ENCODE data around the gene AR. TPM values are rescaled to one million over a fixed set of nuclear protein-coding genes. Genes with fewer than 3 reads are reported as not detected.

Gene AR
- total and polyA plus RNA-seq, 4 donors = 2.8 to 67.4 (median 22.9) TPM

DNA sequence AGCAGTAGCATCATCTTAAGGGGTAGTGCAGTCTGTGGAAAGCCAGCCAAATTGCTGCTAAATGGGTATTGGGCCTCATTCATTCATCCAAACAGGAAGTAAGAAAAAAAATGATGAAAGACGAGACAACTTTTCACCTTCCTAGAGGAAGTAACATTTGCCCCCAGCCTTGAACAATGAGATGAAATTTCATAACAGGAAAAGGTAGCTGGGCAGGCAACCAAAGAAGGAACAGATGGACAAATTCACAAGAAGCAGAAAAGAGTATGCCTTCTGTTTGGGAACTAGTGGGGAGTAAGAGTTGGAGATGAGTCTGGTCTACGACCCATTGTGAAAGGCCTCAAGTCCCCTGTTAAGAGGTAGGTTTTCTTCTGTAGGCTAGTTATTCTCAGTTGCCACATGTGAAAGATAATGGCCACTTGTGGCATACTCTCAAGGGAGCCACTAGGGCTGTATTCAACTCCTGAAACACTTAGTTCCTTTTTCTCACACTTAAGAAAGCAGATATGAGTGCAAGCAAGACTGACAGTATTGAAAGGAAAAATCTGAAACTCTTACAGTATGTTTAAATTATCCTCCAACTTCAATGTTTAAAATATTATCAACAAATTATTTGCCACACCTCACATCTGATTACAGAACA lies 190.4 kb downstream of the AR start:
- no peak for DNase-seq (ENCODE audit: low spot score)
- no peak overlapping the region for H3K9ac ChIP-seq (ENCODE audit: low read depth in 1 of 2, low read length in 2 of 2)
- no peaks in the 10 kb centered on the region for H3K27me3 ChIP-seq (ENCODE audit: control insufficient read depth in 4 of 4, insufficient read depth in 4 of 4, low read length in 3 of 4)
- no peaks in the 10 kb centered on the region for H3K9me3 ChIP-seq (ENCODE audit: control insufficient read depth in 4 of 4, low read length in 3 of 4)
- H3K36me3 ChIP-seq (ENCODE audit: control insufficient read depth in 4 of 4, insufficient read depth in 3 of 4, low read depth in 1 of 4, low read length in 3 of 4) = no peaks in the 10 kb centered on the region
- H3K4me3 ChIP-seq (ENCODE audit: low read depth in 1 of 3, low read length in 3 of 3) = no peak overlapping the region
- H3K27ac ChIP-seq (ENCODE audit: low read depth in 1 of 2, low read length in 2 of 2) = no peak overlapping the region
- no peaks in the 10 kb centered on the region for H3K4me1 ChIP-seq (ENCODE audit: control insufficient read depth in 4 of 4, insufficient read depth in 4 of 4, low read length in 3 of 4)
- TF ChIP-seq NR2F2 (IDR thresholded peaks at IDR 0.05) = peak; percentile 26
- TF ChIP-seq ZBTB33 (IDR thresholded peaks at IDR 0.05) = no peak
- TF ChIP-seq MAX (IDR thresholded peaks at IDR 0.05) = no peak
- TF ChIP-seq RAD21 (IDR thresholded peaks at IDR 0.05) = no peak
- no peak for TF ChIP-seq HNF4G (IDR thresholded peaks at IDR 0.05)
- TF ChIP-seq, protein P1, sequence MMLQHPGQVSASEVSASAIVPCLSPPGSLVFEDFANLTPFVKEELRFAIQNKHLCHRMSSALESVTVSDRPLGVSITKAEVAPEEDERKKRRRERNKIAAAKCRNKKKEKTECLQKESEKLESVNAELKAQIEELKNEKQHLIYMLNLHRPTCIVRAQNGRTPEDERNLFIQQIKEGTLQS (IDR thresholded peaks at IDR 0.05) = no peak
- WGBS = 54% methylated on average over 2 of the region's 2 CpGs

DNA sequence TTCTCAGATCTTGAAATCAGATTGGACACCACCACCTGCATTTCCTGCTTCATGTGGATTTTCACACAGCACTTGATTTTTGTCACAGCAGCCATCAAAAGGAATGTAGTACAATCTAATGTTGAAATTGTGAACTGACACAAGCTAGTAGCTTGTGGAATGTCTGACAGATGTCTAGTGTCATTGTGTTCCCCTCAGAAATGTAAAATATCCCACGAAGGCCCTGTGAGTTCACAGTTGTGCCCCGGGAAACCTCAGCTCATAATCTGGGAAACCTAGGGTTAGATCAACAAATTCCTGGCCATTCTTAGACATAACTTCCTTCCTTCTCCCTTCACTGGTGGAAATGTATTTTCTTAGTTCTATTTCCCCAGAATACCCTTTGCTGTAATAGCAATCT lies 205.7 kb downstream of the AR start:
- 44% methylated on average over 2 of the region's 2 CpGs for WGBS
- Histone ChIP-seq H3K9ac (ENCODE audit: low read depth in 1 of 2, low read length in 2 of 2) (no peak overlapping the region), H3K4me3 (ENCODE audit: low read depth in 1 of 3, low read length in 3 of 3) (no peak overlapping the region), H3K27ac (ENCODE audit: low read depth in 1 of 2, low read length in 2 of 2) (no peak overlapping the region), H3K4me1 (ENCODE audit: control insufficient read depth in 4 of 4, insufficient read depth in 4 of 4, low read length in 3 of 4) (no peaks in the 10 kb centered on the region), H3K36me3 (ENCODE audit: control insufficient read depth in 4 of 4, insufficient read depth in 3 of 4, low read depth in 1 of 4, low read length in 3 of 4) (no peaks in the 10 kb centered on the region), H3K9me3 (ENCODE audit: control insufficient read depth in 4 of 4, low read length in 3 of 4) (peaks cover 0 to 2% (median 0%) of the 10 kb centered on the region in 4 donors), H3K27me3 (ENCODE audit: control insufficient read depth in 4 of 4, insufficient read depth in 4 of 4, low read length in 3 of 4) (no peaks in the 10 kb centered on the region)
- TF ChIP-seq, protein P2, sequence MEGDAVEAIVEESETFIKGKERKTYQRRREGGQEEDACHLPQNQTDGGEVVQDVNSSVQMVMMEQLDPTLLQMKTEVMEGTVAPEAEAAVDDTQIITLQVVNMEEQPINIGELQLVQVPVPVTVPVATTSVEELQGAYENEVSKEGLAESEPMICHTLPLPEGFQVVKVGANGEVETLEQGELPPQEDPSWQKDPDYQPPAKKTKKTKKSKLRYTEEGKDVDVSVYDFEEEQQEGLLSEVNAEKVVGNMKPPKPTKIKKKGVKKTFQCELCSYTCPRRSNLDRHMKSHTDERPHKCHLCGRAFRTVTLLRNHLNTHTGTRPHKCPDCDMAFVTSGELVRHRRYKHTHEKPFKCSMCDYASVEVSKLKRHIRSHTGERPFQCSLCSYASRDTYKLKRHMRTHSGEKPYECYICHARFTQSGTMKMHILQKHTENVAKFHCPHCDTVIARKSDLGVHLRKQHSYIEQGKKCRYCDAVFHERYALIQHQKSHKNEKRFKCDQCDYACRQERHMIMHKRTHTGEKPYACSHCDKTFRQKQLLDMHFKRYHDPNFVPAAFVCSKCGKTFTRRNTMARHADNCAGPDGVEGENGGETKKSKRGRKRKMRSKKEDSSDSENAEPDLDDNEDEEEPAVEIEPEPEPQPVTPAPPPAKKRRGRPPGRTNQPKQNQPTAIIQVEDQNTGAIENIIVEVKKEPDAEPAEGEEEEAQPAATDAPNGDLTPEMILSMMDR (IDR thresholded peaks at IDR 0.05; ENCODE audit: low read depth, low read length, missing input control) = no peak
- TF ChIP-seq RAD21 (IDR thresholded peaks at IDR 0.05) (no peak), JUND (IDR thresholded peaks at IDR 0.05) (no peak)
- no peak for DNase-seq (ENCODE audit: low spot score)

- Histone ChIP-seq H3K4me3 (ENCODE audit: low read depth in 1 of 3, low read length in 3 of 3) (no peak overlapping the region), H3K27ac (ENCODE audit: low read depth in 1 of 2, low read length in 2 of 2) (no peak overlapping the region), H3K9me3 (ENCODE audit: control insufficient read depth in 4 of 4, low read length in 3 of 4) (peaks cover 0 to 2% (median 0%) of the 10 kb centered on the region in 4 donors), H3K36me3 (ENCODE audit: control insufficient read depth in 4 of 4, insufficient read depth in 3 of 4, low read depth in 1 of 4, low read length in 3 of 4) (no peaks in the 10 kb centered on the region), H3K27me3 (ENCODE audit: control insufficient read depth in 4 of 4, insufficient read depth in 4 of 4, low read length in 3 of 4) (no peaks in the 10 kb centered on the region), H3K9ac (ENCODE audit: low read depth in 1 of 2, low read length in 2 of 2) (no peak overlapping the region), H3K4me1 (ENCODE audit: control insufficient read depth in 4 of 4, insufficient read depth in 4 of 4, low read length in 3 of 4) (no peaks in the 10 kb centered on the region)
- WGBS = 47% methylated on average over 2 of the region's 2 CpGs
- no peak for DNase-seq (ENCODE audit: low spot score)
- no peak for TF ChIP-seq GABPA (IDR thresholded peaks at IDR 0.05 in 1 of 2, conservative IDR thresholded peaks at IDR 0.05 in 1 of 2)
- no peak for TF ChIP-seq EGR1 (IDR thresholded peaks at IDR 0.05; ENCODE audit: low read depth in 2 of 2)
- TF ChIP-seq RAD21 (IDR thresholded peaks at IDR 0.05) = no peak
- no peak for TF ChIP-seq FOXA1 (IDR thresholded peaks at IDR 0.05)
- TF ChIP-seq RXRA (IDR thresholded peaks at IDR 0.05) = no peak
- no peak for TF ChIP-seq MAX (IDR thresholded peaks at IDR 0.05)
- no peak for TF ChIP-seq SP1 (IDR thresholded peaks at IDR 0.05)
- TF ChIP-seq HNF4G (IDR thresholded peaks at IDR 0.05) = no peak
- TF ChIP-seq, protein P2 (IDR thresholded peaks at IDR 0.05; ENCODE audit: low read depth, low read length, missing input control) = no peak
- TF ChIP-seq YY1 (IDR thresholded peaks at IDR 0.05) = no peak
- TF ChIP-seq ZBTB33 (IDR thresholded peaks at IDR 0.05) = no peak
Measured at GRCh38 chrX:67750694-67751093, 206.9 kb downstream of the AR start.

Measured in liver (tissue), 9 donors.